Adrenal gland (tissue), 12 donors: ENCODE data around the gene MAML3. TPM values are rescaled to one million over a fixed set of nuclear protein-coding genes. Genes with fewer than 3 reads are reported as not detected.

Experiments
- DNase-seq, 7 donors: peaks; one replicate each; pipeline ENCODE4 v3.0.0-alpha.2; 2019 to 2020
- H3K27ac ChIP-seq, 5 donors: fragments of 200-600 bp; sonication (generic) in 4 of 5; 1 replicate in 3 of 5; 2 replicates in 2 of 5; pipeline versions ENCODE4 v1.5.1 to v1.8.0; 2016 to 2020; ENCODE audit warnings: mild to moderate bottlenecking in 1 of 5
- H3K27me3 ChIP-seq: fragments of 200-600 bp; 2 replicates; pipeline ENCODE4 v1.8.0; 2021
- H3K36me3 ChIP-seq, 2 donors: fragments of 200-600 bp; replicated peaks in 1 of 2; 1 replicate in 1 of 2; 2 replicates in 1 of 2; pipeline versions ENCODE4 v1.5.1 to v1.8.0; 2018 to 2022
- H3K4me1 ChIP-seq, 2 donors: fragments of 200-600 bp; replicated peaks in 1 of 2; 1 replicate in 1 of 2; 2 replicates in 1 of 2; pipeline versions ENCODE4 v1.5.1 to v1.8.0; 2018 to 2021
- H3K4me3 ChIP-seq, 4 donors: fragments of 200-600 bp; sonication (generic) in 3 of 4; one replicate each; pipeline ENCODE4 v1.5.1; 2016 to 2018
- H3K9me3 ChIP-seq, 3 donors: fragments of 200-600 bp; sonication (generic) in 1 of 3; replicated peaks in 1 of 3; 1 replicate in 2 of 3; 2 replicates in 1 of 3; pipeline versions ENCODE4 v1.5.1 to v1.8.0; 2016 to 2021
- POLR2A ChIP-seq, 2 donors: fragments of 450-650 bp; IDR thresholded peaks; one replicate each; pipeline ENCODE4 v1.6.1; 2017; ENCODE audit warnings: antibody characterized with exemption in 2 of 2, mild to moderate bottlenecking in 2 of 2, moderate library complexity in 1 of 2
- WGBS, 4 donors: extraction: QIAGEN DNeasy Blood & Tissue Kit in 2 of 4; methylation state at CpG; one replicate each; pipeline versions ENCODE4 v1.1.5 to v1.1.7; 2013 to 2017; 5-methylcytosine and 5-hydroxymethylcytosine counted together
- intact Hi-C, 2 donors: fragments of 100-400 bp; cut with DNase I; formaldehyde crosslinking; loops; one replicate each; pipeline versions ENCODE4 v1.14.1 to v1.15.0; 2022 to 2023
- polyA plus RNA-seq, 3 donors: library from polyadenylated mRNA; stranded (reverse); fragments of 200-250 nt in 2 of 3; fragments of 350-450 nt in 1 of 3; fragmentation: Illumina TruSeq in 1 of 3; extraction: RNeasy Lipid Tissue Mini Kit (QIAGEN cat#74804) in 1 of 3; gene quantifications; one replicate each; pipeline ENCODE4 v1.2.3, GENCODE V29; 2013 to 2014
- total RNA-seq, 9 donors: library from RNA; depleted of rRNA in 4 of 9; stranded (reverse); fragments of >200 nt in 4 of 9; fragments of 120-200 nt in 1 of 9; fragmentation: NEBNext Ultra II Directional in 1 of 9; extraction: Animal tissue kit (Norgen Biotek cat#: 25700) in 1 of 9; gene quantifications; one replicate each; pipeline versions ENCODE4 v1.1.0 to v1.2.4, GENCODE V29; 2013 to 2023
- TF ChIP-seq, protein P1 (sequence below), 6 experiments: fragments of 450-650 bp in 4 of 6; fragments of 200-600 bp in 2 of 6; sonication (generic) in 1 of 6; IDR thresholded peaks; 1 replicate in 5 of 6; 2 replicates in 1 of 6; pipeline versions ENCODE4 v1.5.1 to v1.8.0; 2016 to 2021; ENCODE audit warnings: antibody characterized with exemption in 6 of 6, mild to moderate bottlenecking in 2 of 6, moderate library complexity in 1 of 6
- donor health status: healthy with polysubstance abuse.
- donor health status: Bipolar disorder and iron deficiency.
- donor health status: DM: yes; HTN: yes; CAD: no.
- donor health status: DM: no; HTN: no; CAD: no.
- donor health status: DM: no; HTN: no; CAD: no.
- donor health status: DM: yes; HTN: yes; CAD: no.

Gene MAML3
- total and polyA plus RNA-seq, 12 donors: 2.0 to 15.9 (median 8.4) TPM

DNA sequence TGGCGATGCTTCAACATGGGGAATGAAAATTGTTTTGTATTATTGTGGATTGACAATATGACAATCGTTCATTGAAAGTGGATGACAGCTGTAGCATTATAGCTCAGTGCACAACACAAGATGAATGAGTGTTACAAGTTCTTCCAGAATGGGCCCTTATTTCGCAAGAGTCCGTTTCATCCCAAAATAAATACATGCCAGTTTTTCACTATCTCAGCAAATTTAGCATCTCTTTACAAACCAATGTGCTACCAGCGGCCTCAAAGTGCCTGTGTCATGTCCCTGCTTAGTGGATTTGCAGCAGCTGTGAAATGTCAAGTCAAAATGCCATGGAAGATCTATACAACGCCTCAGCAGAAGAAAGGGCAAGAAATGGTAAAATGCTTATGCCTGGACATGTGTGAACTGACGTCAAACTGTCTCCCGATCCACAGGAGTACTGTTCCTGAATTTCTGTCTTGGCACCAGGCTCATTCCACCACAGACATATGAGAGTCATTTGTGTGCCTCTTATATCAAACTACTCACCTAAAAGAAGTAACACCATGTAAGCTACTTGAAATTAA is 109.6 kb downstream of the MAML3 start:
- 58 to 69% (median 65%) methylated on average over 8 of the region's 8 CpGs for WGBS, 4 donors
- DNase-seq: no peak
- Histone ChIP-seq H3K4me3 (no peak overlapping the region), H3K9me3 (no peaks in the 10 kb centered on the region), H3K4me1 (peaks cover under 1 to 27% of the 10 kb centered on the region in 2 donors), H3K27ac (no peak overlapping the region), H3K27me3 (no peaks in the 10 kb centered on the region), H3K36me3 (no peaks in the 10 kb centered on the region)
- intact Hi-C loops: loop anchor here in 1 of 2 donors (10.0 kb wide), 2 partner anchors 210 to 280 kb away; no protein-coding TSS in a partner anchor
- no peak for TF ChIP-seq POLR2A (IDR thresholded peaks at IDR 0.05)
- TF ChIP-seq, protein P1, sequence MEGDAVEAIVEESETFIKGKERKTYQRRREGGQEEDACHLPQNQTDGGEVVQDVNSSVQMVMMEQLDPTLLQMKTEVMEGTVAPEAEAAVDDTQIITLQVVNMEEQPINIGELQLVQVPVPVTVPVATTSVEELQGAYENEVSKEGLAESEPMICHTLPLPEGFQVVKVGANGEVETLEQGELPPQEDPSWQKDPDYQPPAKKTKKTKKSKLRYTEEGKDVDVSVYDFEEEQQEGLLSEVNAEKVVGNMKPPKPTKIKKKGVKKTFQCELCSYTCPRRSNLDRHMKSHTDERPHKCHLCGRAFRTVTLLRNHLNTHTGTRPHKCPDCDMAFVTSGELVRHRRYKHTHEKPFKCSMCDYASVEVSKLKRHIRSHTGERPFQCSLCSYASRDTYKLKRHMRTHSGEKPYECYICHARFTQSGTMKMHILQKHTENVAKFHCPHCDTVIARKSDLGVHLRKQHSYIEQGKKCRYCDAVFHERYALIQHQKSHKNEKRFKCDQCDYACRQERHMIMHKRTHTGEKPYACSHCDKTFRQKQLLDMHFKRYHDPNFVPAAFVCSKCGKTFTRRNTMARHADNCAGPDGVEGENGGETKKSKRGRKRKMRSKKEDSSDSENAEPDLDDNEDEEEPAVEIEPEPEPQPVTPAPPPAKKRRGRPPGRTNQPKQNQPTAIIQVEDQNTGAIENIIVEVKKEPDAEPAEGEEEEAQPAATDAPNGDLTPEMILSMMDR (IDR thresholded peaks at IDR 0.05): no peak

DNA sequence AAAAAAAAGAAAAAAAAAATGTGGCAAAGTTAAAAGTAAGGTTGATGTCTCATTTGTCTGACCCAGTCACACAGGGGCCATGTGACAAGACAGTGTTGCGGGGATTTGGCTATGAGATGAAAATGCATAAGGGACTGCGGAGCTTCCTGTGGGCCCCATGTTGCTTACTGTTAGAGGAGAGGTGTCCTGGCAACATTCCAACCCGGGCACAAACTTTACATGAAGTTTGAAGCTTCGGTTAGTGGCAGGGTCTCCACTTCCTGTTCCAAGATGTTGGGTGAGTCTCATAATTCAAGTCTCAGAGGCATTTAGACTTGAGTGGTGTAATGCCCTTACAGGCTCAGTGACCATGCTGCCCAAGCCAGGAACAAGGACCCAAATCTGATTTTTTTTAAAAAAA is 111.3 kb downstream of the MAML3 start:
- Histone ChIP-seq H3K27me3 (no peaks in the 10 kb centered on the region), H3K9me3 (no peaks in the 10 kb centered on the region), H3K36me3 (no peaks in the 10 kb centered on the region), H3K4me3 (no peak overlapping the region), H3K4me1 (peaks cover 0 to 15% of the 10 kb centered on the region in 2 donors), H3K27ac (no peak overlapping the region)
- no peak for TF ChIP-seq POLR2A (IDR thresholded peaks at IDR 0.05)
- TF ChIP-seq, protein P1 (IDR thresholded peaks at IDR 0.05): no peak
- WGBS, 4 donors: 64 to 73% (median 72%) methylated on average over 4 of the region's 4 CpGs
- intact Hi-C loops: loop anchor here in 1 of 2 donors (10.0 kb wide), 2 partner anchors 212 to 282 kb away; no protein-coding TSS in a partner anchor
- no peak for DNase-seq

DNA sequence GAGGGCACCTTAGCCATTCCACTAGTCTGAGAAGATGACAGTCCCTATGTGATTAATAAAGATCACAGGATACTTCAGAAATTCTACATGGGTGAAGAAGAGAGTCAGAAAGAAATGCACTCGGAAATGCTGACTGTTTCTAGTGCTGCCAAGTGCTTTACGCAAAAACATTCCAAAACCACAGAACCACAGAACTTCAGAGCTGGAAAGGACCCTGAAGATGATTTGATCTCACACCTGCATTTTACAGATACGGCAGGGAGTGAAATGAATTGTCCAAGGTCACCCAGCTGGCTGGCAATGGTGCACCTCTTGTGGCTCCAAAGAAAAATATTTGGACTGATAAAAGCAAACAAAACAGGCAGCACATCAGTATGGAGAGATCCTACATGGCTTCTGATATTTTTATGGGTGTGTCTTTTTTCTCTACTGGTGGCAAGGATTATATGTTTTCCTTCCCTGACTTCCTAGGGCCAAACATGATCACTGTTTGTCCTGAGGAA is 115.9 kb downstream of the MAML3 start:
- no peak for TF ChIP-seq POLR2A (IDR thresholded peaks at IDR 0.05)
- TF ChIP-seq, protein P1 (IDR thresholded peaks at IDR 0.05): no peak
- DNase-seq: peak in 2 of 7 donors; percentile 18 to 33
- 47 to 54% (median 49%) methylated on average over 3 of the region's 3 CpGs for WGBS, 4 donors
- intact Hi-C loops: no loop called here
- H3K4me1 ChIP-seq: no peaks in the 10 kb centered on the region
- no peak overlapping the region for H3K4me3 ChIP-seq
- H3K9me3 ChIP-seq: no peaks in the 10 kb centered on the region
- no peaks in the 10 kb centered on the region for H3K36me3 ChIP-seq
- H3K27ac ChIP-seq: peak overlapping the region in 2 of 5 donors; percentile 18 to 70
- H3K27me3 ChIP-seq: no peaks in the 10 kb centered on the region

GRCh38 chr4:140037353-140038030 is 116.5 kb downstream of the MAML3 start:
- WGBS, 4 donors: 75 to 84% (median 79%) methylated on average over 6 of the region's 6 CpGs
- H3K27ac ChIP-seq: peak overlapping the region in 2 of 5 donors; percentile 9 to 70
- no peaks in the 10 kb centered on the region for H3K27me3 ChIP-seq
- no peak overlapping the region for H3K4me3 ChIP-seq
- H3K36me3 ChIP-seq: no peaks in the 10 kb centered on the region
- DNase-seq: no peak
- H3K9me3 ChIP-seq: no peaks in the 10 kb centered on the region
- intact Hi-C loops: no loop called here
- TF ChIP-seq, protein P1 (IDR thresholded peaks at IDR 0.05): no peak
- no peak for TF ChIP-seq POLR2A (IDR thresholded peaks at IDR 0.05)
- no peaks in the 10 kb centered on the region for H3K4me1 ChIP-seq
